T-helper 9 cell (primary cell): ENCODE measurements around the gene SUCNR1.
"Not testable (repeated sequence)": the region's sequence is repeated elsewhere in the genome, so short reads cannot be mapped to it uniquely, and the experiment has no call there.

Experiments used
- DNase-seq: peaks from one replicate; pipeline ENCODE4 v3.0.0-alpha.2; 2020
- total RNA-seq, 2 donors: gene quantifications; one replicate each; lab custom pipeline; 2026; lab: John Stamatoyannopoulos, UW

The SUCNR1 gene, protein sequence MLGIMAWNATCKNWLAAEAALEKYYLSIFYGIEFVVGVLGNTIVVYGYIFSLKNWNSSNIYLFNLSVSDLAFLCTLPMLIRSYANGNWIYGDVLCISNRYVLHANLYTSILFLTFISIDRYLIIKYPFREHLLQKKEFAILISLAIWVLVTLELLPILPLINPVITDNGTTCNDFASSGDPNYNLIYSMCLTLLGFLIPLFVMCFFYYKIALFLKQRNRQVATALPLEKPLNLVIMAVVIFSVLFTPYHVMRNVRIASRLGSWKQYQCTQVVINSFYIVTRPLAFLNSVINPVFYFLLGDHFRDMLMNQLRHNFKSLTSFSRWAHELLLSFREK
- 0 reads per million in 2 donors for total RNA-seq

GRCh38 chr3:151873398-151873797, at the start of gene SUCNR1:
TSS of gene SUCNR1 (plus strand) at chr3:151873643. CDS start at chr3:151879893, 6,250 bp downstream.
- DNase-seq = no peak

- DNase-seq = no peak
Measured at GRCh38 chr3:151827816-151828215, 45.6 kb upstream of the SUCNR1 start.

DNA sequence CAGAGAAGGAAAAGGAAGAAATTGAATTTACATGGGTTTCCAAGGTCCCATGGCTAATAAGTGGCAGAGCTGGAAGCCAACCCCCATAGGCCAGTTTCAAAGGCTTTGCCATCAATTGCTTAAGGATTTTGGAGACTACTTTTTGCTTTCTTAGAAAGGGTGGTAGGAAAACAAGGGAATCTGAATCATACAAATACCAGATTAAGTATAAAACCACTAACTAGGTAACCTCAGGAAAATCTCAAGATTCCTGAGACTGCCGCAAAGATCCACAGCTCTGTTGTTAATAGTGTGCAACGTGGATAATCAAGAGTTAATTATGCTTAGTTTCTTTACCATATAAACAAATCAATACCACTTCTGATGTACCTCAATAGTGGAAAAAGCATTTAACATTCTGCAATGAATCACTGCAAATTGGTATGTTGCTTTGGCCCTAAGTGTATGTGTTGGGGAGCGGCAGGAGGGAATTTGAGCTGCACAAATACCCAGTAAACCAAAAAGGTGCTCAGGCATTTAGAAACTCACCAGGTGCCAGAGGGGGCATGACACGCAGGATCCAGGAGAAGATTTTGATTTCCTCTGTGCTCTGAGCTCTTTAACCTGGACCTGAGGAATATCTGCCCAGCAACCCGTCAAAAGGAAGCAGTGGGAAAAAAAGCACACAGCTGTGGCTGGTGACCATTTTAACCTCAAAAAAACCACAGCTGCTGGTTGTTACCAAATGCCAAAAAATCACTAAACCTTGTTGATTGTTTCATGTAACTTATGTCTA, 37.5 kb upstream of the SUCNR1 start:
- no peak for DNase-seq

- DNase-seq = no peak
Measured at GRCh38 chr3:151837057-151837456, 36.4 kb upstream of the SUCNR1 start.

DNA sequence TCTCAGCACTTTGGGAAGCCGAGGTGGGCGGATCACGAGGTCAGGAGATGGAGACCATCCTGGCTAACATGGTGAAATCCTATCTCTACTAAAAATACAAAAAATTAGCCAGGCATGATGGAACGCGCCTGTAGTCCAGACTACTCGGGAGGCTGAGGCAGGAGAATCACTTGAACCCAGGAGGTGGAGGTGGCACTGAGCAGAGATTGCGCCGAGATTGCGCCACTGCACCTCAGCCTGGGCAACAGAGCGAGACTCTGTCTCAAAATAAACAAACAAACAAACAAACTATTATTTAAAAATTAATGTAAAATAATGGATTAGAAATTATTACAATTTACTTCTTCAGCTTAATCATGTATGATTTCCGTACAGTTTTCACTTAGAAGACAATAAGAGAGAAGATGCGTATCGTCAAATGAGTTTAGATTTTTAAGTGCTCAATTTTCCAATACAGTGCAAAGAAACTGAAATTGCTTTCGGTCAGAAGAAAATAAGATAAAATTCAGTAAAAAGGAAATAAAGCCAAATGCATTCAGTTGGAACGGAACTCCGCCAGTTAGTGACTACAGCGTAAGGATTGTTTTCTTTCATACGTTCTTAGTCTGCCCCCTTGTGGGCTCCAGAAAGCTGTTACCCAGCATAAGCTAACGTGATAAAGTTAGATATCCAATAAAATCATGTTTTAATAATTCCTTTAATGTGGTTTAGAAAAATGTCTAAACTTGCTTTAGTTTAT, 34.7 kb upstream of the SUCNR1 start:
- DNase-seq = no peak

DNA sequence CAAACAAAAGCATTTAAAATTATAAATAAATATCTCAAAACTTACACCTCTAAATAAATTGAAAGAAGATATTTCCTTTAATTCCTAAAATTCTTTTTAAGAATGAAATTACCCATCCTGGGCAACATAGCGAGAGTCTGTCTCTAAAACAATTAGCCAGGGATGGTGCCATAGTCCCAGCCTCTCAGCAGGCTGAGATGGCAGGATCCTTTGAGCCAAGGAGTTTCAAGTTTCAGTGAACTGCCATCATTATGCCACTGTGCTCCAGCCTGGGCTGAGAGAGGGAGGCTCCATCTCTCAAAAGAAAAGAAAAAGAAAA, 34.2 kb upstream of the SUCNR1 start:
- DNase-seq = no peak

DNA sequence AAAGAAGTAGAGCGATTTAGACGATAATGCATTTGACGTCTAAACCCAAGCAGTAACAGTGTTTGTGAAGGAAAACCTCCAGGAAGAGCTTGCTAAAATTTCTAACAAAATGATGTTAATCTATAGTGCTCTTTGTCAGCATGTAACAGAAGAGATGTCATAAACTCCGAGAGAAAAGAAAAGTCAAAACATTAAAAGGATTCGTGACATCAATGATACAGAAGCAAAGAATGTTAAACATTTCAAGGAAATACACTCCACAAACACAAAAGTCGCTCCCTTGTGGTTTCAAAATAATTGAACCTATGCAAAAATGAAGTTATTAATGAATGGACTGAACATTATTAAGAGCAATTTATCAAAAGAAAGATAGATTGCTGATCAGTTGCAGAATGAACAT, 31.6 kb upstream of the SUCNR1 start:
- no peak for DNase-seq

DNA sequence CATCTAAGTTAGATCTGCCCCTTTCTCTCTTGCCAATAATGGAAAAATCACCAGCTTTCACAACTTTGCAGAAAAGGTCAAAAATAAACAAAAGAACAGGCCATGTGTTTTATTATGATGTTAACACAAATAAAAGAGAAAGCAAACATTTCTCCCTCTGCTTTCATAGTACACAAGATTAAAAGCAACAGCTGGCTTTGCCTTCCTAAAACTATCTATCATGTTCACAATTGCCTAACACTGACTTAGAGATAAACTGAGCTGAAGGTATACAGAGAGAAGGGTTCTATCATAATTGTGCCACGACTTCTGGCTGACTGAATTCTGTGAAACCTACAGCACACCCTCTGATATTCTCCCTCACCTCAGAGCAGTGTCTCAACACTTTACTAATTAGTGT, 30.2 kb upstream of the SUCNR1 start:
- no peak for DNase-seq

DNA sequence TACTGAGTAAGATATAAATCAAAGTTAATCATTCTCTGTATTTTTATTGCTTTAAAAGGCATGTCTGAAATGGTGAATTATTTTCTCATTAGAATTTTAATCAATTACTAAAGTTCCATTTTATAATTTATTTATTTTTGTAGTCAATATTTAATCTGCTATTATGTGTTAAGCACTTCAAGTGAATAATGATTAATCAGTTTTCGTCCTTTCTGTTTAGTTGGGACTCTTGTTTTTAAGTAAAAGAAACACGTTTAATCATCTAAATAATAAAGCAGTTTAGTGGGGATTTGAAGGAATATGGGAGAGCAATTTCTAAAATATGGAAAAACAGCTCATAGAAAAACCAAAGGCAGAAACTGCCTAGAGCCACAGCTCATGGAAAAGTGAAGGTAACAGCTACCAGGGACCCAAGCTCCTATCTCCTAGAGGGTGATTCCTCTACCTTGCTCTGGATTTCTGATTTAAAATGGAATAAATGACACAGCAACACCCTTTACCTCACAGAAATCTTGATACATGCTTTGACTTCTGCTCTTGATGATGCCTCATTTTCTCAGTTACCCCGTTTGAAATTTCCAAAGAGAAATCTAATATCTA, 28.0 kb upstream of the SUCNR1 start:
- no peak for DNase-seq

- DNase-seq = not testable (repeated sequence)
Measured at GRCh38 chr3:151850065-151850464, 23.4 kb upstream of the SUCNR1 start.

DNA sequence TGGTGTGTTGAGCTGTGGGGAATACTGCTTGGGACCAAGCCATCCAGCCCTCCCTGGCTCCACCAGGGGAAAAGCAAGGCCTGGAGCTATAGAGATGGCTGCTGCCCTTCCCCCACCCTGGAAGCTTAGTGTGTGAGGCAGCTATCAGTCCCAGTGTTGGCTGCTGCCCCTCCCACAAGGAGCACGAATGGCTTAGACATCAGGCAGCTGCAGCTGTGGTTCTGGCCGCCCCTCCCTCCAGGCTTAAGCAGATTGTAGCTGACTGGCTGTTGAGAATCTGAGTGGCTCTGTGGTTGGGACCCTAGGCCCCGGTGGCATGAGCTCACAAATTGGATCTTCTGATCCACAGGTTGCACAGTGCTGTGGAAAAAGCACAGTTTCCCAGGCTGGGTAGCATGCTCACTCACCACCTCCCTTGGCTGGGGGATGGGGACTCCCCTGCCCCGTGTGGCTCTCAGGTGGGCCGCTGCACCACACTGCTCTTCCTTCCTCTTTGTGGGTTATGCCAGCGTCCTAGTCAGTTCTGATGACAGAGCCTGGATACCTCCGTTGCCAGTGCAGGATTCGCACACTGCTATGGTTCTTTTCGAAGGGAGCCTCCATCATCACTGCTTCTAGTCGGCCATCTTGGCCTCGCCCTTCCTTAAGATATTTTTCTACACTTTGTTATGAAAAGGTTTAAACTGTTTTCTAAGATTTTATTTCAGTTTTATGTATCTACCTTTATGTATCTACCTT, 21.2 kb upstream of the SUCNR1 start:
- DNase-seq = no peak

- no peak for DNase-seq
Measured at GRCh38 chr3:151856118-151856517, 17.3 kb upstream of the SUCNR1 start.

DNA sequence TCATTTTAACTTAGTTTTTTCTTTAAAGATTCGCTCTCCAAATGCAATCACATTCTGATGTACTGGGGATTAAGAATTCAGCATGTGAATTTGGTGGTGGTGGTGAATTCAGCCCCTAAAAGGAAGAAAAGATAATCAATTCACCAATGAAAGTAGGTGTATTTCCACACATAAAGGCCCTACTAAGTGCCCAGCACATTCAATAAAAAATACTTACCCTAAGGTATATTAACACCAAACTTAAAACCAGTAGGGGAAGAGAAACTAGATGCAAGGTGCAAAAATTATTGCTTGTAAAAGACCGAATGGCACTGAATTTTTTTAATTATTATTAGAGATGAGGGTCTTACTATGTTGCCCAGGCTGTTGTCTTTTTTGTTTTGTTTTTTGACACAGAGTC, 16.8 kb upstream of the SUCNR1 start:
- DNase-seq = no peak

- no peak for DNase-seq
Measured at GRCh38 chr3:151859233-151859673, 14.2 kb upstream of the SUCNR1 start.

- DNase-seq = no peak
Measured at GRCh38 chr3:151859905-151860304, 13.5 kb upstream of the SUCNR1 start.

DNA sequence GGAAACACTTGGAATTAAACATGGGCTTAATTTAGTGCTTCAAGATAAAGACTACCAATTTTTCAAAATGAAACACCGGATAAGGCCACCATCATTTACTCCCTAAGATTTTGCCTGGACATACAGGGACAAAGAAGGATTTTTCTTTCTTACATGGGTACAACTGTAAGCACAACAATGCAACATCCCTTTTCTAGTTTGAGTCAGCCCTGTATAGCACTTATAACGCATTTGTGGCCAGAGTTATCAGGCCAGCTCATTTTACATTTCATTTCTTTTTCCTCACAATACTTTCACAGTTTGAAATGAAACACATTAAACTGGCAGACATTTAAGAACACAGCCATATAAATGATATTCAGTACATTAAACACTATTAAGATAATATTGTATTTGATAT, 9.8 kb upstream of the SUCNR1 start:
- no peak for DNase-seq

DNA sequence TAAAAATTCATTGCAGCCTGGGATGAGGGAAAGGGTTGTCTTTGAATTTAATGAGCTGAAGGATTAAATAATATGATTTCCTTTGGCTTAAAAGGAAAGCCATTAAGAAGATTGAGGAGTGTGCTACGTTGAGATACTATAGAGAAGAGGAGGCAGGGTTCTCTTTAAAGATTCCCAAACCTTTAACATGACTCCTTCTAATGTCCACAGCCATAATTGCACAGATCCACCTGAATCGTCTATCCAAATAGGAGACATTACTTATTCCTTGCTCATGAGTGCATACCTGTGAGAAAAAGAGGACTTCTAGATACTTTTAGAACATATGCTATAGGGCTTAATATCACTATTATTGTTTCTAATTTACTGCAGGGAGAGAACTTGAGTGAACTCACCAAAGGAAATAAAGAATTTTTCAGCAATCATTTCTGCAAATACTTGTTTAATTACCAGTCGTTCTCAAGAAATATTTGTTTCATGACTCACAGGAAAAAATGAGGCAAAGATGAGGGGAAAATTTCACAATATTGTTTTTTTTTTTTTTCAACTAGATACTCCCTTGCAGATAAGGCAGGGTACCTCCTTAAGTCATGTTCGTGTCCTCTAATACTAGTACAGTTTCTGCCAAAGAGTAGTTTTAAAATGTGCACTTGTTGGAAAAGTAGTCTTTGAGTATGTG, 8.9 kb upstream of the SUCNR1 start:
- DNase-seq = no peak

- no peak for DNase-seq
Measured at GRCh38 chr3:151866711-151867410, 6.6 kb upstream of the SUCNR1 start.

DNA sequence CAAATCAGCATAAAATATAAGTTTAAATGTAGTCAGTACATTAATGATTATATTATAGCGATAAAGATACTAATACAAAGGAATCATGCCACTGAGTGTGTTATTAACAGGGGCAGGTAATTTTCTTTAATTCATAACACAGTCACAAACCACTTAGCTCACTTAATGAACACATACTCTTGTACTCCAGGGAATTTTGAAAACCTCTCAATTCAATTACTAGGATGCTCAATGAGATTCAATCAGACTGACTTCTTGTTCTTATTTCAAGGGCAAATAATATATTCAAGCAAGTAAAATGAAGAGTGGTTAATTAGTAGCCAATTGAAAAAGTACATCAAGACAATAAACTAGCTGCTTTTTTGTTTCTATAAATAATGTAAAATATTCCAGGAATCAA, 5.8 kb upstream of the SUCNR1 start:
- no peak for DNase-seq

DNA sequence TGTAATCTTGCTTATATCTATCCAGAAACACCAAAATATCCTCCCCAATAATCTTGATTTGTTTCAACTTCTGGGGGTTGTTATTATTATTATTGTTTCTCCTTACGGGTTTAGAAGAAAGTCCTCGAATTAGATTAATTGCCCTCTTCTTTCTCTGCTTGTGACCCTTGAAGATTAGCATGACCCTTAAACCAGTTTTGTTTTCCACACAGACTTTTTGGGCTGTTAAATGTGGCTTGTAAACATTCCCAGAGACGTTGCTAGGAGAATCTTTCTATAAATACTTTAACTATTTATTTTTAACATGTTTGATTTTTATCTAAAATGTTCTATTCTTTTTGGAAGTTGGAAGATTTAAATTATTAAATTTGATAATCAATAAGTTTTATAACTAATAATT, 4.3 kb upstream of the SUCNR1 start:
- DNase-seq = no peak
